ENCODE measurements around the gene ATG3. TPM values are rescaled to one million over a fixed set of nuclear protein-coding genes. Genes with fewer than 3 reads are reported as not detected.

Gene ATG3
- total and polyA plus RNA-seq, 12 donors: 14.0 to 64.3 (median 42.8) TPM

- WGBS, 2 donors: 84 to 85% methylated on average over 4 of the region's 4 CpGs
- no peak overlapping the region for H3K4me3 ChIP-seq
- ATAC-seq (no peak), DNase-seq (no peak)
- H3K4me1 ChIP-seq: no peaks in the 10 kb centered on the region
- TF ChIP-seq CTCF (IDR thresholded peaks at IDR 0.05): no peak
- no peaks in the 10 kb centered on the region for H3K36me3 ChIP-seq
- H3K27me3 ChIP-seq: no peaks in the 10 kb centered on the region
- peaks cover 0 to 8% (median 0%) of the 10 kb centered on the region in 11 donors for H3K9me3 ChIP-seq
- intact Hi-C loops (cut with DNase I): no loop called here
- no peak overlapping the region for H3K27ac ChIP-seq
Observed at GRCh38 chr3:112489674-112490479, 71.9 kb downstream of the ATG3 start.

- no peak for DNase-seq
- TF ChIP-seq CTCF (IDR thresholded peaks at IDR 0.05): no peak
- intact Hi-C loops (cut with DNase I): no loop called here
- H3K27me3 ChIP-seq: no peaks in the 10 kb centered on the region
- no peak overlapping the region for H3K4me3 ChIP-seq
- peaks cover 0 to 8% (median 0%) of the 10 kb centered on the region in 9 donors for H3K4me1 ChIP-seq
- WGBS, 2 donors: 94 to 96% methylated on average over 7 of the region's 7 CpGs
- no peak for ATAC-seq
- no peaks in the 10 kb centered on the region for H3K9me3 ChIP-seq
- no peak overlapping the region for H3K27ac ChIP-seq
- H3K36me3 ChIP-seq: no peaks in the 10 kb centered on the region
Observed at GRCh38 chr3:112486811-112487505, 74.8 kb downstream of the ATG3 start.

GRCh38 chr3:112484352-112484751, 77.4 kb downstream of the ATG3 start:
- WGBS, 2 donors: 95 to 96% methylated on average over 4 of the region's 4 CpGs
- intact Hi-C loops (cut with DNase I): no loop called here
- no peak for ATAC-seq

More at GRCh38 chr3:112484352-112484751, 77.4 kb downstream of the ATG3 start:
- H3K27me3 ChIP-seq: no peaks in the 10 kb centered on the region
- DNase-seq: no peak
- H3K4me1 ChIP-seq: peaks cover 0 to 8% (median 0%) of the 10 kb centered on the region in 9 donors
- no peak overlapping the region for H3K27ac ChIP-seq
- no peaks in the 10 kb centered on the region for H3K9me3 ChIP-seq
- H3K36me3 ChIP-seq: no peaks in the 10 kb centered on the region
- no peak for TF ChIP-seq CTCF (IDR thresholded peaks at IDR 0.05)
- H3K4me3 ChIP-seq: no peak overlapping the region

Data from heart right ventricle (tissue), 16 donors.